Endothelial cell (in vitro differentiated cells): Measurements from ENCODE around the gene DDX59. TPM values are rescaled to one million over a fixed set of nuclear protein-coding genes. Genes with fewer than 3 reads are reported as not detected.

Experiments used
- DNase-seq: peaks from one replicate; pipeline ENCODE4 v3.0.0; 2021; ENCODE audit warnings: low spot score
- H3K27ac Mint-ChIP-seq: one replicate; pipeline ENCODE4 v1.8.0; 2021; ENCODE audit warnings: mixed read lengths, inconsistent platforms; ENCODE audit not compliant: unreplicated experiment
- H3K27me3 Mint-ChIP-seq: one replicate; pipeline ENCODE4 v1.8.0; 2021; ENCODE audit warnings: mild to moderate bottlenecking, moderate library complexity, mixed read lengths, inconsistent platforms; ENCODE audit not compliant: unreplicated experiment
- H3K36me3 Mint-ChIP-seq: one replicate; pipeline ENCODE4 v1.8.0; 2021; ENCODE audit warnings: mild to moderate bottlenecking, low read depth, mixed read lengths, inconsistent platforms; ENCODE audit not compliant: unreplicated experiment
- H3K4me1 Mint-ChIP-seq: one replicate; pipeline ENCODE4 v1.8.0; 2021; ENCODE audit warnings: mild to moderate bottlenecking, mixed read lengths, inconsistent platforms; ENCODE audit not compliant: unreplicated experiment
- H3K4me3 Mint-ChIP-seq: one replicate; pipeline ENCODE4 v1.8.0; 2021; ENCODE audit warnings: mild to moderate bottlenecking, mixed read lengths, inconsistent platforms; ENCODE audit not compliant: unreplicated experiment
- H3K9me3 Mint-ChIP-seq: one replicate; pipeline ENCODE4 v1.8.0; 2021; ENCODE audit warnings: mixed read lengths, inconsistent platforms; ENCODE audit not compliant: unreplicated experiment
- CTCF ChIP-seq: fragments of 200-600 bp; sonication (generic); IDR thresholded peaks from one replicate; pipeline ENCODE4 v1.5.0; 2021; ENCODE audit warnings: antibody characterized with exemption; ENCODE audit not compliant: unreplicated experiment
- total RNA-seq: library from RNA; stranded (reverse); fragmentation: NEBNext Ultra II Directional; extraction: Animal tissue kit (Norgen Biotek cat#: 25700); gene quantifications from one replicate; pipeline ENCODE4 v1.2.1, GENCODE V29; 2021; ENCODE audit not compliant: unreplicated experiment

DDX59 gene
- total RNA-seq, 1 donor from 2014 or later, result 20.1 TPM

GRCh38 chr1:200694738-200695137 is 25.0 kb upstream of the DDX59 start:
- peaks cover 1% of the 10 kb centered on the region for H3K27me3 Mint-ChIP-seq
- H3K4me1 Mint-ChIP-seq, result no peaks in the 10 kb centered on the region
- no peak overlapping the region for H3K4me3 Mint-ChIP-seq
- H3K36me3 Mint-ChIP-seq, result no peaks in the 10 kb centered on the region
- H3K9me3 Mint-ChIP-seq, result no peaks in the 10 kb centered on the region
- DNase-seq, result no peak
- no peak for TF ChIP-seq CTCF
- no peak overlapping the region for H3K27ac Mint-ChIP-seq

- Mint-ChIP-seq H3K4me1 (no peaks in the 10 kb centered on the region), H3K27ac (no peak overlapping the region), H3K9me3 (no peaks in the 10 kb centered on the region), H3K4me3 (no peak overlapping the region), H3K27me3 (peaks cover 1% of the 10 kb centered on the region), H3K36me3 (no peaks in the 10 kb centered on the region)
- no peak for DNase-seq
- TF ChIP-seq CTCF, result no peak
Measured at GRCh38 chr1:200693327-200693726, 23.6 kb upstream of the DDX59 start.

- Mint-ChIP-seq H3K9me3 (no peaks in the 10 kb centered on the region), H3K4me3 (no peak overlapping the region), H3K27me3 (peaks cover 1% of the 10 kb centered on the region), H3K27ac (no peak overlapping the region), H3K36me3 (no peaks in the 10 kb centered on the region), H3K4me1 (no peaks in the 10 kb centered on the region)
- TF ChIP-seq CTCF, result no peak
- no peak for DNase-seq
Measured at GRCh38 chr1:200692316-200692715, 22.6 kb upstream of the DDX59 start.

- no peaks in the 10 kb centered on the region for H3K9me3 Mint-ChIP-seq
- no peaks in the 10 kb centered on the region for H3K4me1 Mint-ChIP-seq
- H3K27me3 Mint-ChIP-seq, result no peaks in the 10 kb centered on the region
- no peak for TF ChIP-seq CTCF
- DNase-seq, result no peak
- no peak overlapping the region for H3K4me3 Mint-ChIP-seq
- no peaks in the 10 kb centered on the region for H3K36me3 Mint-ChIP-seq
- H3K27ac Mint-ChIP-seq, result no peak overlapping the region
Measured at GRCh38 chr1:200686620-200687019, 16.9 kb upstream of the DDX59 start.

GRCh38 chr1:200684015-200684414 is 14.3 kb upstream of the DDX59 start:
- Mint-ChIP-seq H3K9me3 (no peaks in the 10 kb centered on the region), H3K27me3 (no peaks in the 10 kb centered on the region)
- TF ChIP-seq CTCF, result no peak

More at GRCh38 chr1:200684015-200684414, 14.3 kb upstream of the DDX59 start:
- Mint-ChIP-seq H3K4me3 (no peak overlapping the region), H3K4me1 (no peaks in the 10 kb centered on the region), H3K27ac (no peak overlapping the region), H3K36me3 (no peaks in the 10 kb centered on the region)
- DNase-seq, result no peak
